ENCODE measurements around the gene MDH1.

- TF ChIP-seq EZH2 (IDR thresholded peaks at IDR 0.05; ENCODE audit: borderline replicate concordance, low read length) = no peak
- no peak for TF ChIP-seq CTCF (IDR thresholded peaks at IDR 0.05; ENCODE audit: low read length)
Measured at GRCh38 chr2:63610525-63610924, 21.8 kb downstream of the MDH1 start.

Data from OCI-LY1 (cell line).